A549 (cell line): Measurements from ENCODE around the gene DPPA4. TPM values are rescaled to one million over a fixed set of nuclear protein-coding genes. Genes with fewer than 3 reads are reported as not detected.

Source experiments
- ATAC-seq, 2 experiments: fragments of 200-7000 bp in 1 of 2; fragments of >200 bp in 1 of 2; cut with Nextera tagmentation in 1 of 2; cut with Tn5 transposase in 1 of 2; 3 replicates each; pipeline versions ENCODE4 v1.8.0 to v1.9.1; 2018 to 2020; ENCODE audit warnings: mild to moderate bottlenecking in 1 of 2, moderate library complexity in 1 of 2
- CTCF ChIA-PET: fragments of 300-600 bp; sonication (Branson Sonifier 250); formaldehyde crosslinking; extraction: SDS; loops from one replicate; lab custom pipeline; 2021; ENCODE audit warnings: antibody characterized with exemption, inconsistent platforms; lab: Yijun Ruan, JAX
- POLR2A ChIA-PET: fragments of 350-600 bp; formaldehyde crosslinking; extraction: SDS; loops from one replicate; lab custom pipeline; 2021; ENCODE audit warnings: antibody characterized with exemption, inconsistent platforms; lab: Yijun Ruan, JAX
- DNase-seq, 2 experiments: peaks; one replicate each; pipeline versions ENCODE4 v3.0.0 to v3.0.0-alpha.2; 2011 to 2016; ENCODE audit warnings: low read depth in 1 of 2, low spot score in 1 of 2
- FAIRE-seq: peaks from 2 replicates; lab custom pipeline; 2011; peaks lifted over from hg19 to GRCh38; lab: Jason Lieb, UNC
- H3K27ac ChIP-seq, 2 experiments: fragments of >200 bp; sonication (Bioruptor Twin); formaldehyde crosslinking; 3 replicates each; pipeline ENCODE4 v1.5.1; 2016 to 2017
- H3K4me1 ChIP-seq: fragments of >200 bp; sonication (Bioruptor Twin); formaldehyde crosslinking; 3 replicates; pipeline ENCODE4 v1.6.1; 2016
- H3K4me2 ChIP-seq: fragments of >200 bp; sonication (Bioruptor Twin); formaldehyde crosslinking; 3 replicates; pipeline ENCODE4 v1.6.1; 2016
- H3K4me3 ChIP-seq: fragments of >200 bp; sonication (Bioruptor Twin); formaldehyde crosslinking; 3 replicates; pipeline ENCODE4 v1.5.1; 2016
- H3K9me3 ChIP-seq: fragments of >200 bp; sonication (Bioruptor Twin); formaldehyde crosslinking; 3 replicates; pipeline ENCODE4 v1.6.1; 2016
- CBX2 ChIP-seq: fragments of 200-600 bp; sonication (generic); IDR thresholded peaks from 2 replicates; pipeline ENCODE4 v1.6.1; 2016; ENCODE audit warnings: low read depth, mild to moderate bottlenecking, borderline replicate concordance
- CHD4 ChIP-seq: fragments of 200-600 bp; sonication (generic); IDR thresholded peaks from 2 replicates; pipeline ENCODE4 v1.6.1; 2016; ENCODE audit warnings: antibody characterized with exemption, mild to moderate bottlenecking, borderline replicate concordance
- E2F6 ChIP-seq: IDR thresholded peaks from 2 replicates; pipeline ENCODE4 v1.6.1; 2012; ENCODE audit warnings: low read depth, borderline replicate concordance
- EHMT2 ChIP-seq: fragments of 200-600 bp; sonication (generic); IDR thresholded peaks from 2 replicates; pipeline ENCODE4 v1.6.1; 2016; ENCODE audit warnings: antibody characterized with exemption, low read depth, mild to moderate bottlenecking, moderate library complexity
- ELK1 ChIP-seq: fragments of 150-350 bp; IDR thresholded peaks from 2 replicates; pipeline ENCODE4 v1.6.1; 2014; ENCODE audit warnings: low read depth, mild to moderate bottlenecking, low read length
- EP300 ChIP-seq, 2 experiments: fragments of >200 bp; sonication (Bioruptor Twin); formaldehyde crosslinking; IDR thresholded peaks; 2 replicates in 1 of 2; 3 replicates in 1 of 2; pipeline ENCODE4 v1.6.1; 2016 to 2017
- HES2 ChIP-seq: fragments of >200 bp; sonication (Bioruptor Twin); formaldehyde crosslinking; IDR thresholded peaks from 2 replicates; pipeline ENCODE4 v1.6.1; 2016
- HOXB5 ChIP-seq: fragments of 250-450 bp; sonication (Bioruptor Pico); IDR thresholded peaks from 2 replicates; pipeline ENCODE4 v1.5.0; 2020; ENCODE audit warnings: mild to moderate bottlenecking, moderate library complexity
- JUNB ChIP-seq: fragments of >200 bp; sonication (Bioruptor Twin); formaldehyde crosslinking; IDR thresholded peaks from 2 replicates; pipeline ENCODE4 v1.6.1; 2016
- KDM1A ChIP-seq: fragments of 200-600 bp; sonication (generic); IDR thresholded peaks from 2 replicates; pipeline ENCODE4 v1.6.1; 2016; ENCODE audit warnings: low read depth, mild to moderate bottlenecking
- MYC ChIP-seq: IDR thresholded peaks from 2 replicates; pipeline ENCODE4 v1.6.1; 2012; ENCODE audit warnings: mild to moderate bottlenecking, inconsistent platforms, low read length, improper control_type of control experiment, borderline replicate concordance
- NFE2L2 ChIP-seq: fragments of 150-350 bp; conservative IDR thresholded peaks from 2 replicates; pipeline ENCODE4 v1.6.1; 2014; ENCODE audit warnings: low read length
- NR3C1 ChIP-seq: fragments of >200 bp; sonication (Bioruptor Twin); formaldehyde crosslinking; IDR thresholded peaks from 3 replicates; pipeline ENCODE4 v1.6.1; 2017
- PBX3 ChIP-seq: IDR thresholded peaks from 2 replicates; pipeline ENCODE4 v1.6.1; 2012
- POLR2A ChIP-seq: IDR thresholded peaks from 2 replicates; pipeline ENCODE4 v1.6.1; 2012; ENCODE audit warnings: mild to moderate bottlenecking, low read length
- POLR2AphosphoS2 ChIP-seq: conservative IDR thresholded peaks from 2 replicates; pipeline ENCODE4 v1.6.1; 2012; ENCODE audit warnings: low read length, improper control_type of control experiment, inconsistent platforms
- RCOR1 ChIP-seq: fragments of 150-350 bp; IDR thresholded peaks from 2 replicates; pipeline ENCODE4 v1.6.1; 2014; ENCODE audit warnings: antibody characterized with exemption, low read length, low read depth
- RFX5 ChIP-seq: fragments of 450-650 bp; IDR thresholded peaks from 2 replicates; pipeline ENCODE4 v1.7.1; 2014; ENCODE audit warnings: antibody characterized with exemption, mild to moderate bottlenecking, moderate library complexity
- SMC3 ChIP-seq: fragments of >200 bp; sonication (Bioruptor Twin); formaldehyde crosslinking; IDR thresholded peaks from 3 replicates; pipeline ENCODE4 v1.6.1; 2018; ENCODE audit warnings: inconsistent platforms
- TP53 ChIP-seq: fragments of 250-450 bp; sonication (Bioruptor Pico); IDR thresholded peaks from 2 replicates; pipeline ENCODE4 v1.5.0; 2021; ENCODE audit warnings: mild to moderate bottlenecking, moderate library complexity
- USF2 ChIP-seq: fragments of 450-650 bp; IDR thresholded peaks from 2 replicates; pipeline ENCODE4 v1.6.1; 2014; ENCODE audit warnings: antibody characterized with exemption
- ZSCAN20 ChIP-seq: fragments of 250-450 bp; sonication (Bioruptor Pico); IDR thresholded peaks from 2 replicates; pipeline ENCODE4 v1.8.0; 2022; ENCODE audit warnings: mild to moderate bottlenecking, moderate library complexity
- WGBS: methylation state at CpG from one replicate; pipeline ENCODE4 v1.1.6; 2017; ENCODE audit errors: missing lambda C conversion rate; 5-methylcytosine and 5-hydroxymethylcytosine counted together
- polyA plus RNA-seq, 4 experiments: library from polyadenylated mRNA; depleted of rRNA in 3 of 4; stranded (reverse); fragments of >200 nt; fragmentation: RNase III in 1 of 4; extraction: RNeasy Plus Mini Kit Qiagen cat#74134 plus additional on column Dnase treatment in 1 of 4; gene quantifications; 2 replicates in 3 of 4; 3 replicates in 1 of 4; pipeline ENCODE4 v1.2.3, GENCODE V29; 2011 to 2017

The DPPA4 gene
- polyA plus RNA-seq, 2 of the 4 experiments (the other 2 are of a cell fraction) = not detected

GRCh38 chr3:109316162-109316730, 21.1 kb downstream of the DPPA4 start, which contains the start of gene DPPA2:
TSS of gene DPPA2 (minus strand) at chr3:109316517. CDS start at chr3:109314542, 1,975 bp downstream.
- CTCF ChIA-PET = interaction anchor here (0.6 kb wide), 1 partner anchor 24 kb away, joined by 3 read pairs; no protein-coding TSS in a partner anchor
- no peak within 1 kb of the TSS for H3K4me3 ChIP-seq
- POLR2A ChIA-PET = no interaction called here
- no peak for DNase-seq
- H3K9me3 ChIP-seq = no peaks in the 10 kb centered on the region
- H3K4me2 ChIP-seq = no peak within 1 kb of the TSS
- FAIRE-seq = no peak
- ATAC-seq = no peak
- H3K27ac ChIP-seq = no peak within 1 kb of the TSS
- no peak for TF ChIP-seq HES2
- no peak for TF ChIP-seq HOXB5 (CRISPR knock-in tag)
- no peak for TF ChIP-seq SMC3
- TF ChIP-seq ZSCAN20 (CRISPR knock-in tag) = no peak
- no peak for TF ChIP-seq NR3C1
- TF ChIP-seq KDM1A = no peak
- no peak for TF ChIP-seq RCOR1
- no peak for TF ChIP-seq MYC
- no peak for TF ChIP-seq JUNB
- TF ChIP-seq EHMT2 = no peak
- no peak for TF ChIP-seq USF2
- TF ChIP-seq POLR2AphosphoS2 = no peak
- no peak for TF ChIP-seq CBX2
- no peak for TF ChIP-seq RFX5
- 85% methylated on average over 19 of the region's 21 CpGs for WGBS
- H3K4me1 ChIP-seq = no peaks in the 10 kb centered on the region

- no peak for FAIRE-seq
Measured at GRCh38 chr3:109313061-109313460, 24.3 kb downstream of the DPPA4 start.

More at GRCh38 chr3:109313061-109313460, 24.3 kb downstream of the DPPA4 start:
- TF ChIP-seq MYC (no peak), E2F6 (no peak), EP300 (IDR thresholded peaks at IDR 0.05) (no peak), NFE2L2 (no peak), PBX3 (no peak), CHD4 (no peak), ELK1 (no peak), TP53 (CRISPR knock-in tag) (no peak), POLR2A (no peak)
- no peaks in the 10 kb centered on the region for H3K4me1 ChIP-seq
- DNase-seq (no peak), ATAC-seq (no peak)
- no peaks in the 10 kb centered on the region for H3K9me3 ChIP-seq
- WGBS = 30% methylated on average over 1 of the region's 1 CpG
- H3K4me3 ChIP-seq = no peak overlapping the region
- ChIA-PET POLR2A (no interaction called here), CTCF (interaction anchor here (0.6 kb wide), 1 partner anchor 10 kb away, joined by 3 read pairs; no protein-coding TSS in a partner anchor)
- no peak overlapping the region for H3K27ac ChIP-seq
- H3K4me2 ChIP-seq = no peak overlapping the region
